HG03558 (cell line): ENCODE data around the gene TRIM63.

Source experiments
- ATAC-seq: cut with Tn5 transposase; IDR thresholded peaks from one replicate; pipeline ENCODE4 v1.9.1; 2021; ENCODE audit warnings: moderate number of reproducible peaks; ENCODE audit not compliant: unreplicated experiment; ENCODE audit errors: extremely low read depth

TRIM63 gene

DNA sequence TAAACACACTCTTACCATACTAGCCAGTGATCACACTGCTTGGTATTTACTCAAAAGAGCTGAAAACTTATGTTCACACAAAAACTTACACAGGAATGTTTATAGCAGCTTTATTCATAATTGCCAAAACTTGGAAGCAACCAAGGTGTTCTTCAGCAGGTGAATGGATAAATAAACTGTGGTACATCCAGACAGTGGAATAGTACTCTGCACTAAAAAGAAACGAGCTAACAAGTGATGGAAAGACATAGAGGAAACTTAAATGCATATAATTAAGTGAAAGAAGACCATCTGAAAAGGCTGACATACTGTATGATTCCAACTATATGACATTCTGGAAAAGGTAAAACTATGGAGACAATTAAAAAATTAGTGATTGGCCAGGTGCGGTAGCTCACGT is 23.5 kb upstream of the TRIM63 start:
- ATAC-seq: no peak

DNA sequence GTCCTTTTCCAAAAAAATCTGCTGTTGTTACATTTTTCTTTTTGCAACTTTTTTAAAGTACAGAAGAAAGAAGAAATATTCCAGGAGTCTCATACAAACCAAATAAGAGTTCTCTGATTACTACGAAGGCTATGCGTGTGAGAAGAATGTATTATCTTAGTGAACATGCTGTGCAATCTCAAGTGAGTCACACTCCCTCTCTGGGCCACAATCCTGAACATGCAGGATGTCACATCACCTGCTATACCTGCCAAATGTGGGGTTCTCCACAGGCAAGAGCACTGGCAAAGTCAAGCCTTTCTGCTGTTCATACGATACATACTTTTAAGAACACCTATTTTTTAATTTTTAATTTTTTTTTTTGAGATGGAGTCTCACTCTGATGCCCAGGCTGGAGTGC is 21.7 kb upstream of the TRIM63 start:
- no peak for ATAC-seq

DNA sequence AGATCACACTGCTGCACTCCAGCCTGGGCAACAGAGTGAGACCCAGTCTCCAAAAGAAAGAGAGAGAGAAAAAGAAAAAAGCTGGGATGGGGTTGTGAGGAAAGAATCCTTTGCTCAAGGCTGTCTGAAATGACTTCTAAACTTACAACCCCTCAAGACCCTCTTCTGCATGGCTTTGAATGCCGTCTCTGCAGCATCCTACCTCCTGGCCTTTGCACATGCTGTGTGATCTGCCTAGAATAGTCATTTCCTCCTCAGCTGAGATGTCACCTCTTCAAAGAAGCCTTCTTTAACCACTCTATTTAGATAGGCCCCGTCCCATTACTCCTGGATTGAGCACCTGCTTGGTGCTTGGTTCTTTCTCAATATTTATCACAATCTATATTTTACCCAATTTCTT is 17.4 kb upstream of the TRIM63 start:
- ATAC-seq: no peak

DNA sequence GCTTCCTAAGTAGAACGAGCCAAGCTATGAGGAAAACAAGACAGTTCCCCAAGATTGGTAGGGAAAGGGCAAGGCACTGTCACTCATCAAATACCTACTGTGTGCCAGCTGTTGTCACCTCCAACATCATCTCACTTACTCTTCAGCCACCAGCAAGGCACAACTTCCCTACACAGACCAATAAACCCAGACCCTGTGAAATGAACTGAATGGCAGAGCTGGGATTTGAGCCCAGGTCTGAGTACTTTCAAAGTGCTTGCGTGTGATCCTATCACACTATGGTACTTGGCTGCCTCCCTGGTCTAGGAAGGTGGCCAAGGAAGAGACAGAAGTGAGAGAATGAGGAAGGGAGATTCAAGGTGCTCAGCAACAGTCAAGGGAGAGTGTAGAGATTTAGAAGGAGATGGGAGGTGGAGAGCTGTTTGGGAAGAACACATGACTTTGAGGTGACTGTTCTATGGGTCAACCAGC is 16.7 kb upstream of the TRIM63 start:
- ATAC-seq: no peak

DNA sequence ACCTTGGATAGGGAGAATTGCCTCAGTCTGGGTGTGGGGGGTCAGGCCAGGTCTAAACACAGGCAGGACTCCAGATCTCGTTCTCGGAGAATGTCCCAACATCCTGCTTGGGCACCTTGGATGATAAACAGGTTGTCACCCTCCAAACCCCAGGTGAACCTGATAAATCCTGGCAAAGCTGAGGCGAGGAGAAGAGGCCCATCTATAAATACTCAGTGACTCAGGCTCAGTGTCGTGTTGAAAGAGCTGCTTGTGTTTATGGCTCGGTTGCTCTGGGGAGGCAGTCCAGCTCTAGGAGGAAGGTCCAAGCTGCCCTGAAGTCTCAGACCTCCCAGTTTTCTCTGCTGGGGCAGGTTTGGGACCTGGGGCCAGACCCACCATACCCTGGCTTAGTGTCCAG is 15.8 kb upstream of the TRIM63 start:
- ATAC-seq: no peak

DNA sequence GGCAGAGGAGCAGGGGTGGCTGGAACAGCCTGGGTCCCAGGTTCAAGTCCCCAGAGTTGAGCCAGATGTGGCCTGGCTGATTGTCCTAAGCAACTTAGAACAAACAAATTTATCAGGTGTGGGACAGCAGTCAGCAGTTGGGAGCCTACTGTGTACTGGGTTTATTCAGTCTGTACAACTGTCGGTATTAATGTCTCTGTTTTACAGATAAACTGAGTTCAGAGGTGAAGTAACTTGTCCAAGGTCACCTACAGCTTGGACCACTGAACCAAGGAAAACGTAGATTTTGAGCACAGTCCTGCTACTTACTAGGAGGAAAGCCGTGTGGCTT is 14.6 kb upstream of the TRIM63 start:
- ATAC-seq: no peak

DNA sequence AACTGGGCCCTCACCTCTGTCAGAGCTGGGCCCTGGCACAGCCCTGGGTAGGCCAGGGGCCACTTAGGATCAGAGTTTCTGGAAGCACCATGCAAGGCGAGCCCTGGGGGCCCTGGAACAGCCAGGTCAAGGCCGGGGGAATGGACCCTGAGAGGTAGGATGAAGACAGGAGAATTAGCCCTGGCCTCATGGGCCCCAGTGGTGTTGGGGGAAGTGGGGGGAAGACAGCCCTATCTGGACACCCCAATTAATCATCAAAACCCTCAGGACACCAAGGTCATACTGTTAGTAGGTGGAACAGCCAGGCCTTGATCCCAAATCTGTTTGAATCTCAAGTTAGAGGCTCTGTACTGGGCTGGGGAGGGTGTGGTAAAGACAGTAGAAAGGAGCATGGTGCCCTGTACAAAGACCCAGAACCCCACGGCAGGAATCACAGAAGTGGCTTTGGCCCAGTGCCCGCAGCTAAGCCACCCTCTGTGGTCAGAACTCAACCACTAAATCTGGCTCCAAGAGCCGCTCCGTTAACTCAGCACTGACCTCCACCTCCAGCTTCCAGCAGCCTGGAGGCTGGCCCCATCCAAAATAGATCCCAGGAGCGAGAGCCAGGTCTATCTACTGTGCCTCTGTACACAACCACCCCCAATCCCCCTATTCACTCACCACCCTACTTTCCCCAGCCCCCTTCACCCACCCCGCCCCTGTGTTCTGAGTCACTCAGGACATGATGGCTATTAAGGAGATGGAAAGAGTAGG is 14.0 kb upstream of the TRIM63 start:
- no peak for ATAC-seq

DNA sequence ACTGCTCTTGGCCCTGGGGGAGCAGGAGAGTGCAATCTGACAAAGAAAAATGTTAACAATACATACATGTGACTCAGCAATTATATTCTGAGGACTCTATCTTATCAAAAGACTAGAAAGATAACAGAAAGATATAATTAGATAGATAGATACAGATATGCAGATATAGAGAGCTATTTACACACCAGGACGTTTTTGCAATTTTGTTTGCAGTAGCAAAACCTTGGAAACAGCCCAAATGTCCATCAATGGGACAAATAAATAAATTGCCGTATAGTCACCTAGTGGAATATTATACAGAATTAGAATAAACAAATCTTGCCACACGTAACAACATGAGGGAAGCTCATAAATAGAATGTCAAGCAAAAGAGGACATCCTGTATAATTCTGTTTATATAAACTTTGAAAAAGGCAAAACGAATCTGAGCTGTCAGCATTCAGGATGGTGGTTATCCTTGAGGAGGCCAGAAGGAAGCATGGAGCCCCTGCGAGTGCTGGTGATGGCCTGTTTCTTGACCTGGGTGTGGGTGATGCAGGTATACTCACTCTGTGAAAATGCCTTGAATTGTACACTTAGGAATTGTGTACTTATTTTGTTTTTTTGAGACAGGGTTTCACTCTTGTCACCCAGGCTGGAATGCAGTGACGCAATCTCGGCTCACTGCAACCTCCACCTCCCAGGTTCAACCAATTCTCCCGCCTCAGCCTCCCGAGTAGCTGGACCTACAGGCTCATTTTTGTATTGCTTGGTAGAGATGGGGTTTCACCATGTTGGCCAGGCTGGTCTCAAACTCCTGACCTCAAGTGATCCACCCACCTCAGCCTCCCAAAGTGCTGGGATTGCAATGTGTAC is 12.8 kb upstream of the TRIM63 start:
- no peak for ATAC-seq

DNA sequence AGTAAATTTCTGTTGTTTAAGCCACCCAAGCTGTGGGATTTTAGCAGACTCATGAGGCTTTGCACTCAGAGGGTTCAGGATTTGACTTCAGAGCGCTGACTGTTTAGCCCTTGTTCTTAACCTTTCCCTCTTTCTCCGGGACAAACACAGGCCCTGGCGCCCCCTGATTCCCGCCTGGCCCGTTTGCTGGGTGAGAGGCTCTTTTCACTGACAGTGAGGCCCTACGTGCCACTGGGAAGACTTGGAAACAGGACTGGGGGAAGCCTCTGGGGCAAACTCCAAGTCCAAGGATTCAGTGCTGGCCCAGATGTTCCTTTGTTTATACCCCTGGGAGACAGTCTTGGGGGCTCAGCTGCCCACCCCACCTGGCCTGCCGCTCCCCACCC is 11.7 kb upstream of the TRIM63 start:
- ATAC-seq: no peak

DNA sequence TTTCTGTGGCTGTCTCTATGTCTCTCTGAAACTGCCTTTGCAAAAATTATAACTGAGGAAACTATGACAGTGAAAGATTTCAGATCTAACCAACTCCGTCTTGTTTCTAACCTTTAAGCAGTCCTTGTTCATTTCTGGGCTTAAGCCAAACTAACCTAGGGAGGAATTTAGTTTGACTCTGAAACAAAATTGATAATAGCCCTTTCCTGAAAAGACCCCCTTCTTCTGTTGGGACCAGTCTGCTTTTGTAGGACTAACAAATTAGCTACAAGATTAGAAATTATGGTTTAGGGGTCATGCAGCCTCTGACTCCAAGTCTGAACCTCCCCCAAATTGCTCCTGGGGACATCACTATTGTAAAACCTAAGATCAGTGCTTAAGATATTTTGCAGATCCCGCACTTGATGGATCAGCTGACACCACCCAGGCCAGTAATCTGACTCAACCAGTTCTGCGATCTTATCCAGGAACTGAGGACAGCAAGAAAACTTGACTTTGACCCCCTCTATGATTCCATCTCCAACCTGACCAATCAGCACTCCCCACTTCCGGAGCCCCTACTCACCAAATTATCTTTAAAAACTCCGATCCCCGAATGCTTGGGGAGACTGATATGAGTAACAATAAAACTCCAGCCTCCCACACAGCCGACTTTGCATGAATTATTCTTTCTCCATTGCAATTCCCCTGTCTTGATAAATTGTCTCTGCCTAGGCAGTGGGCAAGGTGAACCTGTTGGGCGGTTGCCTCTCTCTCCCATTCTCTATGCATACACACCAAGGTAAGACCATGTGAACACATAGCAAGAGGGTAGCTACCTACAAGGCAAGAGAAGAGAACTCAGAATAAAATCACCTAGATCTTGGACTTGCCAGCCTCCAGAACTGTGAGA is 11.1 kb upstream of the TRIM63 start:
- no peak for ATAC-seq

DNA sequence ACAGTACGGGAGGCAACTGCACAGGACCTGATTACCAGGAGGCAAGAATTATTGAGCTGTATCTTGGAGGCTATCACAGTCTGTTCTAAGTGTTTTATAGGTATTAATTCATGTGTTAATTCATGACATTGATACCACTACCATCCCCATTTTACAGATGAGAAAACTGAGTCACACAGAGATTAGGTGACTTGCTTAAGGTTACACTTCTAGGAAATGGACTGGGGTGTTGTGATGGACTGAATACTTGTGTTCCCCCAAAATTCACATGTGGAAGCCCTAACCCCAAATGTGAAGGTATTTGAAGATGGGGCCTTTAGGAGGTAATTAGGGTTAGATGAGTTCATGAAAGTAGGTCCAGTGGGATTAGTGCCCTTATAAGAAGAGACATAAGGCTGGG is 10.1 kb upstream of the TRIM63 start:
- no peak for ATAC-seq

DNA sequence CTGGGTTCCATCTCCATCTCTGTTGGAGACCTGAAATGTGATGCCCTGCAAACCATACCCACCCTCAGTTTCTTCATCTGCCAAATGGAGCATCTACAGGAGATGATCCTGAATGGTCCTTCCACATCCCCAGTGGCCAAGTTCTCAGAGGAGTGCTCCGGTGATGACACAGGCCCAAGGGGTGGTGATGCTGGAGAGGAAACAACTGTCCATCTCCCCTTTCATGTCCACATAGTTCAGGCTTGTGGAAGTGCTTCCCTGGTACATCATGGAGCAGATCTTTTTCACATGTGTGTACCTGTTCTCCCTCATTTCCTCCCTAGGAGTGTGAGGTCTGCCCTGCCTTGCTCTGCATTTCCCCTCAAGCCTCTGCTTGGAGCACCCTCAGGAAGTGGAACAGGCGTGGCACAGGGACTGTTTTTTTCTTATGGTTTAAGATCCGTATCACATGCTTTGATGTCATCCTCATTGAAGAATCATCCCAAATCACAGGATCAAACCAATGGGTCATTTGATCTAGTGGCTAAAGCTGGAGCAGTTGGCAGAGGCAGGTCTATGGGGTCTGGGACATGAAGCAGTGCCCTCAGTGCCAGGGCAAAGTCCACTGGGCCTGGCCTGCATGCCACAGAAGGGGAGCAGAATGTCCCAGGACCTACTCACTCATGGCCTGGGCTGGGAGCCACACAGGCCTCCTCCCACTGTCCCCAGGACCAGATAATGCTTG is 8.2 kb upstream of the TRIM63 start:
- no peak for ATAC-seq

DNA sequence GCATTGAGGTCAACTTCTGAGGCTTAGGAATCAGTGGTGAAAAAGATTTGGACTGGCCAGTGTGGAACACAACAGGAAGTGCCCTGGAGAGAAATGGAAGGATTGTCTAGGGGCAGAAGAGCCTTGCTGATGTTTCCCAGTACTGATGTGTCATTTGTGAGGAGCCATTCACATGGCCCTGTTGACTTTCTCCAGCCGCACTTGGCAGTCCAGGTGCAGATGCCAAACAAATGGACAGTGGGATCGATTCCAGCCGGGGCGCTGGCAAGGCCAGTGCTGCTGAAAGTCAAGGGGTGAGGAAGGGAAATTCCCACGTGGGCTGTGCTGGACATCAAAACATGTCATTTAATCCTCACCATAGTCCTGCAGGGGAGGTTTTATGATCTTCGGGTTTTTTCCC is 4.9 kb upstream of the TRIM63 start:
- ATAC-seq: no peak

DNA sequence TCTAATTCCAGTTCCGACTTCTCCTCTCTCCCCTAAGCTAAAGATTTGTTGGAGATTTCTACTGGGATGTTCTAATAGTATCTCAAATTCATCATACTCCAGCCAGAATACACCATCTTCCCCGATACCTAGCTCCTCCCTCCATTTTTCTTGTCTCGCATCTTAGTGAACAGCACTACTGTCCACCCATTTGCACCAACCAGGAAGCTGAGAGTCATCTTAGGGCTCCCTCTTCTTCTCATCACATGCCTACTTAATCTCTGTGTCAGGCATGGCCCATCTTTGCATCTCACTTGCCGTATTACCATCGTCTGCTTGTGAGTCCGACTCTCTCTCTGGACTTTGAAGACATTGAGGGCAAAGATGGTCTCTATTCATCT is 3.5 kb upstream of the TRIM63 start:
- no peak for ATAC-seq

DNA sequence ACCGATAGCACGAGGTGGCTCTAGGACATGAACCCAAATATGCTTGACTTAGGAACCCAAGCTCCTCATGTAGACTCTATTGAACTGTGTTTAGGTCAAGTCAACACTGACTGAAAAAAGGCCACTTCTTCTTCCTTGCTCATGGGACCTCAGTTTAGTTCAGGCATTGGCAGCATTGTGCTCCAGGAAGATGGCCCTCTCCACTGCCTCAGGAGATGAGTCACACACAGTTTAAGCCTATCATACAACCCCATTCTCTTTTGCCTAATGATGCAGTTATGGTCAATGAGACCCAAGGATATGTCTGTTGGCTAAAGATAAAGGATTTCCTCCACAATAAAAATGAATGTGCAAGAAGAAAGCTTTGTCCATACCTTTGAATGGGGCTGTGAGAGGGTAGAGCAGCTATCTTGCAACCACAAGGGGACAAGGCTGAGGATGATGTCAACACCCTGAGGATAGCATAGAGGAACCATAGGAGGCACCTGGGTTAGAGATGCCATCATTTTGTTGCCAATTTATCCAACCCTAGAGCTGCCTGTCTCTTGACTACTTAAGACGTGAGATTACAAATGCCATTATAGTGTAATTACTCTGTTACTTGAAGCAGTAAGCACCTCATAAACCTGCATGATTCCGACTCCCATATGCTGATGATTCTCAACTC is 3.0 kb upstream of the TRIM63 start:
- no peak for ATAC-seq

DNA sequence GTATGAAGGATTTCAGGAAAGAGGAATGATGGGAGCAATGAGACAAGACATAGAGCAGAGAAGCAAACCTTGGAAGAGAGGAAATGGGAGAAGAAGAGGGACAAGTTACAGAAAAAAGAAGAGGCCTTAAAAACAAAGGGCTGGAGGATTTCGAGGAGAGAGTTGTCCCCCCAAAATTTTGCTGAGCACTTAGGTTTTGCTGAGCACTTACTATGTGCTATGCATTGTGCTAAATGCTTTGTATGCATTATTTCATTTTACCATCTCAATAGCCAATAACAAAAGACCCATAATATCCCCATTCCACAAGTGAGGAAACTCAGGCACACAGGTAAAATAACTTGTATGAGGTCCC is 2.5 kb upstream of the TRIM63 start:
- ATAC-seq: no peak

DNA sequence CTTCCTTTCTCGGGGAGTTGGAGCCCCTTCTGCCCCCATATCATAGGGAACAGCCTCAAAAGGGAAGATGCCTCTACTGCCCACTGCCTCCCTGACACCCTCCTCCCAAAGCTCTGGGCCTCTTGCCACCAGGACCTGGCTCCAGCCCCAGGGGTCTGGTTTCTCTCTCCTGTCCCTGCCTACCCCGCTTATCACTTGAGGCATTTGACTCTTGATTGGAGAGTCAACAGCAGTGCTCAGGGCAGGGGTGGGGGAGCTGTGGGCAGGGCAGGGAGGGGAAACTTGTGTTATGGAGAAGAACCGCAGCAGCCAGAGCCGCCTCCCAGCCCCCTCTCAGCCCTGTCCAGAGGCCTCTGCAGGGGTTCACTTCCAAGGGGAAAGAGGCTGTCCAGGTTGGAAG is 573 bp downstream of the TRIM63 start:
- no peak for ATAC-seq

DNA sequence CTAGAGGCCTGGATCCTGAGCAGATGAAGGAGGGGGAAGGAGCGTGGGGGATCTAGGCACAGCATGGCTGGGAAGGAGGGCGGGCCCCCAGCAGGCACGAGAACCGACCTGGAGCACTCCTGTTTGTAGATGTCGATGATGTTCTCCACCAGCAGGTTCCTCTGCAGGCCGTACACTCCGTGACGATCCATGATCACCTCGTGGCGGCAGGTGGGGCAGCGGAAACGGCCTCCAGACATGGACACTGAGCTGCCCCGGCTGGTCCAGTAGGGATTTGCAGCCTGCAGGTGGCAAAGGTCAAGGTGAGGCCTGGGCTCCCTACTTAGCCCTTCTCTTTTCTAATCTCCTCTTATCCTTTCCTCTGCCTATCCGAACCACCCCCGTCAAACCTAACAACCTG is 1.3 kb downstream of the TRIM63 start:
- no peak for ATAC-seq

DNA sequence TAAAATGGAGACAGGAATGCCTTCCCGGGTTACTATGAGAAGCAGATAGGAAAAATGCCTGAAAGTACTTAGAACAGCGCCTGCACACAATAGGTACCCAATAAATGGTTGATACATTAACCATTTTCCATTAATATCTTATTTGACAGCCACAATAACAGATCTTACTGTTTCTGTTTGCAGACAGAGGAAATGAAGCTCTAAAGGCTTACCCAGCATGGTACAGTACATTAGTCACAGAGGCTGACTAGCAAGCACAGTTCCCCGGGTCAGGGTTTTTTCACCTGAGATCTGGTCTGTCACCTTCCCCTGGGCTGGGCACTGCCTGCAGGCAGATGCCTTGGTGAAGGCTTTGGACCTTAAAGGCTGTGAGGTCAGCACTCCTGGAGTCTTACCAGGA is 2.9 kb downstream of the TRIM63 start:
- ATAC-seq: no peak
